Measurements from ENCODE around the gene ZNRF3.

DNA sequence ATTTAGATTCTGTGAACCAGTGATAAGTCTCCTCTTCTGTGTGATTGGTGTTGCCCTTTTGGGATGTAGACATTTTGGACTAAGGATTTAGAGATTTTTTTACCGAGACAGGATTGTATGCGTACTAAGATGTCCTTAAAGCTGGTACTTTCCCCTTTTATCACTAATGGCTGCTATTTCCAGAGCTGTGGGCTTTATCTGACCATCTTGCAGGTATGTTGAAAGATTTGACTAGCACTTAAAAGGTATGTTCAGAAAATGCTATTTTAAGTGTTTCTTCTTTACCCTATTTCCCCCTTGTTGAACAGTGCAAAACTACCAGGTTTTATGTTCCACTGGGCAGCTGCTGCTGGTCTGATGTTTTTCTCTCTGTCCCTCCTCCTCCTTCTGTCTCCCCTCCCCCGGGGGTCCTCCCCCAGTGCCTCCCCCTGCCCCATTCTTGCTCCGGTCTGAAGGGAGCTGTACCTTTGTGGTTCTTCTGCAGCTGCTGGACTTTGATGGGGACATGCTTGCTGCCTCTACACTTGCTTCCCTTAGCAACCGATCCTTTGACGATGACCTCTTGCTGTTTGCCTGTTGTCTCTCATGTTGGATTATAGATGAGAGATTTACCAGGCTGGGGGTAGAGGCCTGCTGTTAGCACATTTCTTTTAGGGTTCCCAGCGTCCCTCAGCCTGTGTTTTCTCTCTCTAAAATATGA lies 59.6 kb downstream of the ZNRF3 start:
- no peak for TF ChIP-seq POLR2A (IDR thresholded peaks at IDR 0.05)
- TF ChIP-seq, protein P1, sequence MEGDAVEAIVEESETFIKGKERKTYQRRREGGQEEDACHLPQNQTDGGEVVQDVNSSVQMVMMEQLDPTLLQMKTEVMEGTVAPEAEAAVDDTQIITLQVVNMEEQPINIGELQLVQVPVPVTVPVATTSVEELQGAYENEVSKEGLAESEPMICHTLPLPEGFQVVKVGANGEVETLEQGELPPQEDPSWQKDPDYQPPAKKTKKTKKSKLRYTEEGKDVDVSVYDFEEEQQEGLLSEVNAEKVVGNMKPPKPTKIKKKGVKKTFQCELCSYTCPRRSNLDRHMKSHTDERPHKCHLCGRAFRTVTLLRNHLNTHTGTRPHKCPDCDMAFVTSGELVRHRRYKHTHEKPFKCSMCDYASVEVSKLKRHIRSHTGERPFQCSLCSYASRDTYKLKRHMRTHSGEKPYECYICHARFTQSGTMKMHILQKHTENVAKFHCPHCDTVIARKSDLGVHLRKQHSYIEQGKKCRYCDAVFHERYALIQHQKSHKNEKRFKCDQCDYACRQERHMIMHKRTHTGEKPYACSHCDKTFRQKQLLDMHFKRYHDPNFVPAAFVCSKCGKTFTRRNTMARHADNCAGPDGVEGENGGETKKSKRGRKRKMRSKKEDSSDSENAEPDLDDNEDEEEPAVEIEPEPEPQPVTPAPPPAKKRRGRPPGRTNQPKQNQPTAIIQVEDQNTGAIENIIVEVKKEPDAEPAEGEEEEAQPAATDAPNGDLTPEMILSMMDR (IDR thresholded peaks at IDR 0.05) = no peak

Measured in uterus (tissue), 2 donors.